Left ventricle myocardium inferior (tissue), 1 donor: ENCODE results near the gene TBCCD1. TPM values are rescaled to one million over a fixed set of nuclear protein-coding genes. Genes with fewer than 3 reads are reported as not detected.
A peak's percentile ranks its signal among the peaks of the same experiment; 100 is the strongest.

Experiments used
- DNase-seq: peaks from one replicate; pipeline ENCODE4 v3.0.0-alpha.2; 2020
- H3K27ac ChIP-seq: fragments of 200-600 bp; replicated peaks from 2 replicates; pipeline ENCODE4 v1.8.0; 2021
- H3K27me3 ChIP-seq: fragments of 200-600 bp; 2 replicates; pipeline ENCODE4 v1.8.0; 2021; ENCODE audit warnings: low read depth
- H3K36me3 ChIP-seq: fragments of 200-600 bp; 2 replicates; pipeline ENCODE4 v1.8.0; 2021
- H3K4me1 ChIP-seq: fragments of 200-600 bp; 2 replicates; pipeline ENCODE4 v1.8.0; 2021
- H3K4me3 ChIP-seq: fragments of 200-600 bp; 2 replicates; pipeline ENCODE4 v1.8.0; 2021; ENCODE audit warnings: mild to moderate bottlenecking, moderate library complexity
- H3K9me3 ChIP-seq: fragments of 200-600 bp; replicated peaks from 2 replicates; pipeline ENCODE4 v1.8.0; 2021
- CTCF ChIP-seq: fragments of 200-600 bp; IDR thresholded peaks from 2 replicates; pipeline ENCODE4 v1.8.0; 2021; ENCODE audit warnings: antibody characterized with exemption, mild to moderate bottlenecking, borderline replicate concordance
- intact Hi-C: fragments of 100-400 bp; cut with micrococcal nuclease; formaldehyde crosslinking; loops from one replicate; pipeline ENCODE4 v1.11.0; 2022
- total RNA-seq: library from RNA; stranded (reverse); fragmentation: NEBNext Ultra II Directional; extraction: Animal tissue kit (Norgen Biotek cat#: 25700); gene quantifications from one replicate; pipeline ENCODE4 v1.2.1, GENCODE V29; 2021
- donor health status: DM: no; HTN: yes; CAD: no; lungs with severe emphysema.

The TBCCD1 gene
- total RNA-seq, 1 donor from 2014 or later: 6.2 TPM

- H3K27ac ChIP-seq: no peak within 1 kb of the TSS
- intact Hi-C loops: no loop called here
- no peak for TF ChIP-seq CTCF
Observed at GRCh38 chr3:186612721-186613636, 45.8 kb upstream of the TBCCD1 start, which contains the start of gene AHSG. TSS of gene AHSG (plus strand) at chr3:186613060. CDS start at chr3:186613142, 82 bp downstream.

DNA sequence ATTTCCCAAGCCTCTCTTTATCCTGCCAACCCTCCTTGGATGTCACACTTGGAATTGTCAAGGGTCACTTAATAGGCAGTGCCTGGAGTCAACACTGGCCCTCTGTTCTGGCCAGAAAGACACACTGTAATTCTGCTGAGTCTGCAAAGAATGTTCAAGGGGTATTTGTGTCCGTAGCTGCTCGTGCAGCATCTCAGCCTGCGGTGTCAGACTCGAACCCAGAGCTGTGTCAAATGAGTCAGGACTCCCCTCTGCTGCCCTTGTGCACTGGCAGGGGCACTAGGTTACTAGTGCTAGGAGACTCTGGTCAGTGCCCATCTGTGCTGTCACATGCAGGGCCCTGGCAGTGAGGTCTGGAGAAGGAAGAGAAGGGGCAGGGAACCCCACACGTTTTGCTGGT, 44.9 kb upstream of the TBCCD1 start:
- intact Hi-C loops: no loop called here
- H3K27ac ChIP-seq: no peak overlapping the region
- peaks cover 33% of the 10 kb centered on the region for H3K27me3 ChIP-seq
- DNase-seq: no peak
- TF ChIP-seq CTCF: no peak
- H3K4me1 ChIP-seq: peaks cover 5% of the 10 kb centered on the region
- H3K36me3 ChIP-seq: no peaks in the 10 kb centered on the region
- no peaks in the 10 kb centered on the region for H3K9me3 ChIP-seq
- H3K4me3 ChIP-seq: no peak overlapping the region

More at GRCh38 chr3:186612721-186613636, 45.8 kb upstream of the TBCCD1 start, which contains the start of gene AHSG:
- Histone ChIP-seq H3K36me3 (no peaks in the 10 kb centered on the region), H3K9me3 (no peaks in the 10 kb centered on the region), H3K4me1 (peaks cover 10% of the 10 kb centered on the region), H3K27me3 (peaks cover 42% of the 10 kb centered on the region), H3K4me3 (no peak within 1 kb of the TSS)
- DNase-seq: no peak

GRCh38 chr3:186609247-186609868, 42.2 kb upstream of the TBCCD1 start:
- peak; percentile 40 for TF ChIP-seq CTCF
- intact Hi-C loops: no loop called here

DNA sequence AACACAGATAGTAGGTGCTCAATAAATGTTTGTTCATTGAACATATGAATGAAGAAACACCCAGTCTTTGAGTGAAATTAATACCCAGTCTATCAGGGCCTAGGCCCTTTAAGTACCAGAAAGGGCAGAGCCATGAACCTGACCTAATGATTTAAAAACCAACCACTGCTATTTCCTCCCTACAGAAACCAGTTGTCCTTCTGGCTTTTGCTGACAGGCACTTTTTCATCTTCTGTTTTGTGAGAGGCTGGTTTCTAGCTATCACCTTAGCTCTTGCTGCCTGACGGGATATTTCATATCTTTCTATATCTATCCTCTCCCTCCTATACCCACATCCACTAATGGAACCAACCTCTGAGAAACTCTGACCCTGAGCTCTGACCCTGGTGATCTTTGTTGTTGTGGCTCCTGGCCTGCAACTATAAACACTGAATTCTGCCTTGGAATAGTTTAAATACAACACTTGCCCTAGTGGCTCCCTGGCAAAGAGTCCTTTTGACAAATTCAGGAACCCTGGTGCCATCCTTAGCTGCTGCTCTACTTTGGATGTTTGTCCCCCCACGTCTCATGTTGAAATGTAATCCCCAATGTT, 41.6 kb upstream of the TBCCD1 start:
- TF ChIP-seq CTCF: no peak
- intact Hi-C loops: no loop called here

More at GRCh38 chr3:186609247-186609868, 42.2 kb upstream of the TBCCD1 start:
- no peak for DNase-seq
- H3K4me1 ChIP-seq: no peaks in the 10 kb centered on the region
- peaks cover 19% of the 10 kb centered on the region for H3K27me3 ChIP-seq
- no peaks in the 10 kb centered on the region for H3K9me3 ChIP-seq
- H3K4me3 ChIP-seq: no peak overlapping the region
- H3K27ac ChIP-seq: no peak overlapping the region
- no peaks in the 10 kb centered on the region for H3K36me3 ChIP-seq

DNA sequence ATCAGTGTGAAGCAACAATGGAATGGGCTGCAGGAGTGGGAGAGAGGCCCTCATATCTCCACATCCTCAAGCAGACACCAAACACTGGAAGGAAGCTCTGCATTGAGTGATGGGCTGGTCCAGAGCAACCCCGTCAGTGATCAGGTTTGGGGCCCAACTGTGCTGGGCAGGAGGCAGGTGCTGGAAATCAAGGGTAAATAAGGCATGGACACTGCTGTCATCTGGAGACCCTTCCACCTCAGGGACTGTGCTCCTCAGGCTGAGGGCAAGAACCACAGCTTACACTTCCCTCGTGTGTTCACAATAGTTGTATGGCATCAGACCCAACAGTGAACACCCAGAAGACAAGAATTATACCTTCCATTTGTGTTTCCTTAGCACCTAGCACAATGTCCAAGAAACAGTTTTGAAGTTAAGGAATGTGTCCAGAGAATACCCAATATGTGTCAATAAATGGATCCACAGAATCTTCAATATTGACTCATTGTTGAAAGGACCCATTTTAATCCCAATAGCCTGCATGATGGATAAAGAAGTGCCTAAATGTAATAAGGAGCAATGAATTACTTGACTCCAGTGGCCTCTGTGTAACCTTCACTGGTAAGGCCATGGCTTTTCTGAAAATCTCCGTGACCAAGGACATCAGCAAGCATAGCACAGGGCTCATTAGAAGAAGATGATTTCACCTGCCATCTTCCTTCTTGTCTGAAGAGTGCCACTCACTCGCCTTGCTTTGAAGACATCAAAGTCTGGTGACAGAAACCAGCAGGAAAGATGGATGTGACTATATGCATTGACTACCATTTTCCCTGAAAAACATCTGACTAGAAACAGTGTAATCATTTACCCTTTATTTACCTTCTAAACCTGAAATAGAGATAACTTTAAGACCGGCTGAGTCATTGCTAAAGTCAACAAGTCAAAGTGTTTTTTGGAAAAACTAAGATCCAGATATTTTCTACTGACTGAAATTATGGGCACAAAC, 38.7 kb upstream of the TBCCD1 start:
- no peaks in the 10 kb centered on the region for H3K9me3 ChIP-seq
- DNase-seq: no peak
- H3K4me3 ChIP-seq: no peak overlapping the region
- H3K27ac ChIP-seq: no peak overlapping the region
- H3K4me1 ChIP-seq: no peaks in the 10 kb centered on the region
- no peaks in the 10 kb centered on the region for H3K36me3 ChIP-seq
- no peaks in the 10 kb centered on the region for H3K27me3 ChIP-seq
- TF ChIP-seq CTCF: no peak
- intact Hi-C loops: no loop called here

More for the DNA sequence above, 41.6 kb upstream of the TBCCD1 start:
- DNase-seq: no peak
- no peak overlapping the region for H3K4me3 ChIP-seq
- peaks cover 13% of the 10 kb centered on the region for H3K27me3 ChIP-seq
- H3K36me3 ChIP-seq: no peaks in the 10 kb centered on the region
- no peaks in the 10 kb centered on the region for H3K4me1 ChIP-seq
- no peaks in the 10 kb centered on the region for H3K9me3 ChIP-seq
- H3K27ac ChIP-seq: no peak overlapping the region
